Peyer's patch (tissue), 4 donors: ENCODE data around the gene PLEKHG3. TPM values are rescaled to one million over a fixed set of nuclear protein-coding genes. Genes with fewer than 3 reads are reported as not detected.

Experiments used
- DNase-seq, 3 donors: peaks; one replicate each; pipeline ENCODE4 v3.0.0-alpha.2; 2017 to 2019
- H3K27ac ChIP-seq, 4 donors: fragments of 200-600 bp; sonication (generic); one replicate each; pipeline ENCODE4 v1.5.1; 2016 to 2019
- H3K27me3 ChIP-seq, 2 donors: fragments of 200-600 bp; sonication (generic); one replicate each; pipeline ENCODE4 v1.5.1; 2019
- H3K36me3 ChIP-seq, 3 donors: fragments of 200-600 bp; sonication (generic); one replicate each; pipeline ENCODE4 v1.5.1; 2016 to 2019
- H3K4me1 ChIP-seq, 4 donors: fragments of 200-600 bp; sonication (generic); one replicate each; pipeline ENCODE4 v1.5.1; 2016 to 2019
- H3K4me3 ChIP-seq, 4 donors: fragments of 200-600 bp; sonication (generic); 1 replicate in 3 of 4; 2 replicates in 1 of 4; pipeline ENCODE4 v1.5.1; 2016 to 2019; ENCODE audit warnings: mild to moderate bottlenecking in 1 of 4
- H3K9me3 ChIP-seq, 4 donors: fragments of 200-600 bp; sonication (generic); one replicate each; pipeline ENCODE4 v1.5.1; 2016 to 2019; ENCODE audit warnings: mild to moderate bottlenecking in 1 of 4
- POLR2A ChIP-seq, 2 donors: fragments of 450-650 bp; IDR thresholded peaks; one replicate each; pipeline ENCODE4 v1.5.1; 2017; ENCODE audit warnings: antibody characterized with exemption in 2 of 2, mild to moderate bottlenecking in 2 of 2, moderate library complexity in 2 of 2
- total RNA-seq, 4 donors: library from RNA; depleted of rRNA; stranded (reverse); fragments of >200 nt; gene quantifications; one replicate each; pipeline ENCODE4 v1.1.0, GENCODE V29; 2016
- TF ChIP-seq, protein P1 (sequence below), 6 experiments: fragments of 450-650 bp in 4 of 6; fragments of 200-600 bp in 2 of 6; sonication (generic) in 1 of 6; IDR thresholded peaks; one replicate each; pipeline ENCODE4 v1.5.1; 2017 to 2019; ENCODE audit warnings: antibody characterized with exemption in 6 of 6, mild to moderate bottlenecking in 3 of 6, moderate library complexity in 1 of 6

The PLEKHG3 gene
- total RNA-seq, 4 donors from 2014 or later, result 18.2 to 45.5 (median 31.5) TPM

- Histone ChIP-seq H3K4me3 (no peak overlapping the region), H3K36me3 (no peaks in the 10 kb centered on the region), H3K9me3 (no peaks in the 10 kb centered on the region), H3K27me3 (no peaks in the 10 kb centered on the region), H3K27ac (no peak overlapping the region), H3K4me1 (no peaks in the 10 kb centered on the region)
- no peak for DNase-seq
- no peak for TF ChIP-seq POLR2A (IDR thresholded peaks at IDR 0.05)
- TF ChIP-seq, protein P1, sequence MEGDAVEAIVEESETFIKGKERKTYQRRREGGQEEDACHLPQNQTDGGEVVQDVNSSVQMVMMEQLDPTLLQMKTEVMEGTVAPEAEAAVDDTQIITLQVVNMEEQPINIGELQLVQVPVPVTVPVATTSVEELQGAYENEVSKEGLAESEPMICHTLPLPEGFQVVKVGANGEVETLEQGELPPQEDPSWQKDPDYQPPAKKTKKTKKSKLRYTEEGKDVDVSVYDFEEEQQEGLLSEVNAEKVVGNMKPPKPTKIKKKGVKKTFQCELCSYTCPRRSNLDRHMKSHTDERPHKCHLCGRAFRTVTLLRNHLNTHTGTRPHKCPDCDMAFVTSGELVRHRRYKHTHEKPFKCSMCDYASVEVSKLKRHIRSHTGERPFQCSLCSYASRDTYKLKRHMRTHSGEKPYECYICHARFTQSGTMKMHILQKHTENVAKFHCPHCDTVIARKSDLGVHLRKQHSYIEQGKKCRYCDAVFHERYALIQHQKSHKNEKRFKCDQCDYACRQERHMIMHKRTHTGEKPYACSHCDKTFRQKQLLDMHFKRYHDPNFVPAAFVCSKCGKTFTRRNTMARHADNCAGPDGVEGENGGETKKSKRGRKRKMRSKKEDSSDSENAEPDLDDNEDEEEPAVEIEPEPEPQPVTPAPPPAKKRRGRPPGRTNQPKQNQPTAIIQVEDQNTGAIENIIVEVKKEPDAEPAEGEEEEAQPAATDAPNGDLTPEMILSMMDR (IDR thresholded peaks at IDR 0.05), result no peak
Observed at GRCh38 chr14:64786296-64787149, 82.3 kb downstream of the PLEKHG3 start.

DNA sequence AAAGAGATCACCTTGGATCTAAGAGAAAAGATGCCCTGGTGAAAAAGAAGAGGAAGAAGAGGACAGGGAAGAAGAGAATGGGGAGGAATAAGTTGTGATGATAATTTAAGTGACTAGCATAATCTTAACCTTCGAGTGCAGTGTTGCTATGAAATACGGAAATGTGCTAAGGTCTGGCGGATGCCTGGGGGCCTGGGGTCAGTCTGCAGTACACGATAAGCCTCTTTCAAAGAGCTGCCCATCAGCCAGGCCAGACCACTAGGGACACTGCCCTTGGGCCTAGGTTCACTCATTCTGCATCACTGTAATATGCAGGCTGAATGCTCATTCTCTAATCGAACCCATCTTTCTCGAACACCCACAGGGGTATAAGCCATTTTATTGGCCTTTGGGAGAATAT is 83.4 kb downstream of the PLEKHG3 start:
- H3K36me3 ChIP-seq, result no peaks in the 10 kb centered on the region
- no peak overlapping the region for H3K27ac ChIP-seq
- no peaks in the 10 kb centered on the region for H3K9me3 ChIP-seq
- no peaks in the 10 kb centered on the region for H3K27me3 ChIP-seq
- H3K4me3 ChIP-seq, result no peak overlapping the region
- no peak for TF ChIP-seq POLR2A (IDR thresholded peaks at IDR 0.05)
- TF ChIP-seq, protein P1 (IDR thresholded peaks at IDR 0.05), result no peak
- no peaks in the 10 kb centered on the region for H3K4me1 ChIP-seq
- DNase-seq, result no peak

GRCh38 chr14:64788706-64789105 is 84.5 kb downstream of the PLEKHG3 start:
- no peak overlapping the region for H3K27ac ChIP-seq
- no peak overlapping the region for H3K4me3 ChIP-seq
- no peaks in the 10 kb centered on the region for H3K36me3 ChIP-seq
- no peaks in the 10 kb centered on the region for H3K4me1 ChIP-seq
- DNase-seq, result no peak
- H3K9me3 ChIP-seq, result no peaks in the 10 kb centered on the region
- no peak for TF ChIP-seq POLR2A (IDR thresholded peaks at IDR 0.05)
- TF ChIP-seq, protein P1 (IDR thresholded peaks at IDR 0.05), result no peak
- H3K27me3 ChIP-seq, result no peaks in the 10 kb centered on the region

DNA sequence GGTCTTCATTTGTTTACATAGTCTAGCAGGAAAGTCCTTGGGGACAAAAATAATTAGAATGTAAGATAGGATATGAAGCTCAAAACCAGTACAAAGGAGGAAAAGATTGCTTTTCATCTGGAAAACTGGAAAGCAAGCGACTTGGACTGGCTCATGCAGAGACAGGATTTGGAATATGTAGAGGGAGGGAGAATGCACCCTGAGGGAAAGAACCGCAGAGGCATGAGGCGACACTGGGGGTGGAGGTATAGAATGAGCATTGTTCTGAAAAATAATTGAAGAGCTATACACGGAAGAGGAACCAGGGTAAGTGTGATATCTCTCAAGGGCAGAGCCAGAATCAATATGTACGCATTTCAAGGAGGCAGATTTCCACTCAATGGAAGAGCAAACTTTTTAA is 85.5 kb downstream of the PLEKHG3 start:
- TF ChIP-seq, protein P1 (IDR thresholded peaks at IDR 0.05), result no peak
- DNase-seq, result no peak
- H3K4me3 ChIP-seq, result no peak overlapping the region
- no peaks in the 10 kb centered on the region for H3K27me3 ChIP-seq
- no peaks in the 10 kb centered on the region for H3K36me3 ChIP-seq
- no peak overlapping the region for H3K27ac ChIP-seq
- no peaks in the 10 kb centered on the region for H3K9me3 ChIP-seq
- H3K4me1 ChIP-seq, result no peaks in the 10 kb centered on the region

DNA sequence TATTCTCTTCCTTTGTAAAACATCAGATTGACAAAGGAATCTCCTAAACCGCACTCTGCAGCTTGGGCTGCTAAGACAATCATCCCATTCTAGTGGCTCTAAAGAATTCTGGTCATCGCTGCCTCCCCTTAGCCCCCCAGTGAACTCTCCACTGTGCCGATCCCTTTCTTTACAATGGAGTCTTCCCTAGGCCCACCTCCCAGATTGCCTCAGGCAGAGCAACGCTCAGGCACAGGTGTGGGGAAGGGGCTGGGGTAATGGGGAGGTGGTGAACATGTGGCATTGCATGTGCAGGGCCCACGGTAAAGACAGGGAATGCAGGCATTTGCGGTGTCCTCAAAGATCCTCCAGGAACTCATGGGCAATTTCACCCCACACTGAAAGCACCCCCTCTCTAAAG is 86.3 kb downstream of the PLEKHG3 start:
- DNase-seq, result no peak
- no peaks in the 10 kb centered on the region for H3K36me3 ChIP-seq
- TF ChIP-seq, protein P1 (IDR thresholded peaks at IDR 0.05), result no peak
- no peak for TF ChIP-seq POLR2A (IDR thresholded peaks at IDR 0.05)
- H3K4me3 ChIP-seq, result no peak overlapping the region
- no peaks in the 10 kb centered on the region for H3K4me1 ChIP-seq
- H3K9me3 ChIP-seq, result no peaks in the 10 kb centered on the region
- H3K27me3 ChIP-seq, result no peaks in the 10 kb centered on the region
- H3K27ac ChIP-seq, result no peak overlapping the region
